GM12864 (cell line): ENCODE measurements around the gene HERPUD2.

Experiments used
- DNase-seq: peaks from one replicate; pipeline ENCODE4 v3.0.0-alpha.2; 2011; ENCODE audit warnings: low read depth
- H3K4me3 ChIP-seq: 2 replicates; pipeline ENCODE4 v1.5.1; 2011; ENCODE audit warnings: mild to moderate bottlenecking, low read depth, low read length, control low read depth
- TF ChIP-seq, protein P1 (sequence below): IDR thresholded peaks from 2 replicates; pipeline ENCODE4 v1.5.1; 2011; ENCODE audit warnings: low read depth, mild to moderate bottlenecking, moderate library complexity, low read length, control low read depth, inconsistent platforms; ENCODE audit errors: missing control alignments

The HERPUD2 gene

DNA sequence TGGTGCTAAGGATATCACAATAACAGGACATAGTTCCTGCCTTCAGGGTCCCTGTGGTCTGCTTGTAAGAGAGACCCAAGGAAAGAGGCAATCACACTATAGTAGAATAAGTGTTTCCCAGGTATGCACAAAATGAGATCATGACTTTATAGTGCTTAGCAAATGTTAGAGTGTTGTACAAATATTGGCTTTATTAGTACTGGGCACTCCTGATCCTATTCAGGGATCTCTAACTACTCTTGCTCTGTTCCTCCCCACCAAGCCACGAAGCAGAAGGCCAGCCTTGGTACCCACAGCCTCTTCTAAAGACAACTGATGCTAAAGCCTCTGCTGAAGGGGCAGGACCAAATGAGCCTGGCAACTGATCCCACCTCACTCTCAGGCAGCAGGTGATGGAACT is 75.1 kb downstream of the HERPUD2 start:
- no peak for DNase-seq
- TF ChIP-seq, protein P1, sequence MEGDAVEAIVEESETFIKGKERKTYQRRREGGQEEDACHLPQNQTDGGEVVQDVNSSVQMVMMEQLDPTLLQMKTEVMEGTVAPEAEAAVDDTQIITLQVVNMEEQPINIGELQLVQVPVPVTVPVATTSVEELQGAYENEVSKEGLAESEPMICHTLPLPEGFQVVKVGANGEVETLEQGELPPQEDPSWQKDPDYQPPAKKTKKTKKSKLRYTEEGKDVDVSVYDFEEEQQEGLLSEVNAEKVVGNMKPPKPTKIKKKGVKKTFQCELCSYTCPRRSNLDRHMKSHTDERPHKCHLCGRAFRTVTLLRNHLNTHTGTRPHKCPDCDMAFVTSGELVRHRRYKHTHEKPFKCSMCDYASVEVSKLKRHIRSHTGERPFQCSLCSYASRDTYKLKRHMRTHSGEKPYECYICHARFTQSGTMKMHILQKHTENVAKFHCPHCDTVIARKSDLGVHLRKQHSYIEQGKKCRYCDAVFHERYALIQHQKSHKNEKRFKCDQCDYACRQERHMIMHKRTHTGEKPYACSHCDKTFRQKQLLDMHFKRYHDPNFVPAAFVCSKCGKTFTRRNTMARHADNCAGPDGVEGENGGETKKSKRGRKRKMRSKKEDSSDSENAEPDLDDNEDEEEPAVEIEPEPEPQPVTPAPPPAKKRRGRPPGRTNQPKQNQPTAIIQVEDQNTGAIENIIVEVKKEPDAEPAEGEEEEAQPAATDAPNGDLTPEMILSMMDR = no peak
- H3K4me3 ChIP-seq = no peak overlapping the region

DNA sequence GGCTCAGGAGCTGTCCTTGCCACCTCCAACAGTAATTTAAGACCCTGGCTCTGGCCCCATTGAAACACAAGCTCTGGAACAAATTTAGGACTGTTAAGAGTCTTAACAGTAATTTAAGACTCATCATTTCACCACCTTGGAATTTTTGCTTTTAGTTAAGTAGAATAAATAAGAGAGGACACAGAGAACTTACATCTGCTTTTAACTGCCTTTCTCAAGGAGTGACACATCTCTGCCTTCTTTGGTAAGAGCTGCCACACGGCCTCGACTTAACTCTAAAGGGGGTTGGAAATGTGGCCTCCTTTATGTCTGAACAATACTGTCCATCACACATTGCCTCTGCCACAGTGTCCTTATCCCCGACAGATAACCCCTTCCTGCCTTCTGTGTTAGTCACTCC is 77.9 kb downstream of the HERPUD2 start:
- DNase-seq = no peak
- H3K4me3 ChIP-seq = no peak overlapping the region
- TF ChIP-seq, protein P1 = no peak

DNA sequence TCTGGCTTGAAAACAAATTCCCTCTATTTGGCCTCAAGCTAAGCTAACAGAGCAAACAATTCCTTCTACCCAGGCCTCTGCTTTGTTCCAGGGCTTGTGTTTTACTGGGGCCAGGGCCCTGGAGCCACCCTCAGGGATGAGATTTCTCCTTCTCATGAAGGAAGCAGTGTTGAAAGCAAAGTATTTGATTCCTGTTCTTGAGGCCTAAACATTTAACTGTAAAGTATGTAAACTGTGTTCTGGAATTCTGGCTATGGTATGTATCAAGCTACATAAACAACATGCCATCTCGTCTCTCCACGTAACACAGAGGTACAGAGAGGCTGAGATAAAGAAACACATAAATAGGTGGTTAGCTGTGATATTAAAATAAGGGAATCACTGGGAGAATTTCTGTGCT is 81.8 kb downstream of the HERPUD2 start:
- TF ChIP-seq, protein P1 = no peak
- DNase-seq = no peak
- H3K4me3 ChIP-seq = no peak overlapping the region

DNA sequence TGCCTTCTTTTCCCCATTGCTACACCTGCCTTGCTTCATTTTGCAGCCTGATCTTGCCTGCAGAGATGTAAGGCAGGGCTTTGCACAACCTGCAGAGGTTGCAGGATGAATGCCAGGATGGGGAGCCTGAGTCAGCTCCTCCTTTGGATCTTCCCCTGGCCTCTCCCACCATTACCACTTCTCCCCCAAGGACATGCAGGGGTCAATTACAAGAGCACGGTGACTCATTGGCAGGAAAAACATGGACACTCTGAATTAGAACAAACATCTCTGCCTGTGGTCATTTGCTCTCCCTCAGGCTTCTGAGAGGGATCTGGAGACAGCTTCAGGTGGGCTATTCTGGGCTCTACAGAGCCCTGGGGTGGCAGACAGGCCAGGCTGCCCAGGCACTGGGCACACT is 89.2 kb downstream of the HERPUD2 start:
- TF ChIP-seq, protein P1 = no peak
- no peak overlapping the region for H3K4me3 ChIP-seq
- DNase-seq = no peak

DNA sequence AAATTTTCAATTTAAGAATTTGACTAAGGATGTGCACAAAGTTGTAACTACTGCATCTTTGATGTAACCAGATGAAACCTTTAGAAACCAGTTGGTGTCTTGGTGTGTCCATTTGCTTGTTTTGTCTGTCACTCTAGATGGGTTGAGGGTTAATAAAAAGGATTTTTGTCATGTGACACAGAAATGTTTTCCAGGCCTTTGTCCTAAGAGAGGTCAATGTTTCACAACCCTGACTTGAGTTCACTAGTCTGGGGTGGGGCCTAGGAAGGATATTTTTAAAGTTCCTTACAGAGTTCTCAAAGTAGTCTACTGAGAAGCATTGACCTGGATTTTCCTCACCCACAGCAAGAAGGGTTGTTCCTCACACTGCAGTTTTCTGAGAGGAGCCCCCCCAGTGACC is 90.3 kb downstream of the HERPUD2 start:
- no peak for DNase-seq
- TF ChIP-seq, protein P1 = no peak
- no peak overlapping the region for H3K4me3 ChIP-seq

DNA sequence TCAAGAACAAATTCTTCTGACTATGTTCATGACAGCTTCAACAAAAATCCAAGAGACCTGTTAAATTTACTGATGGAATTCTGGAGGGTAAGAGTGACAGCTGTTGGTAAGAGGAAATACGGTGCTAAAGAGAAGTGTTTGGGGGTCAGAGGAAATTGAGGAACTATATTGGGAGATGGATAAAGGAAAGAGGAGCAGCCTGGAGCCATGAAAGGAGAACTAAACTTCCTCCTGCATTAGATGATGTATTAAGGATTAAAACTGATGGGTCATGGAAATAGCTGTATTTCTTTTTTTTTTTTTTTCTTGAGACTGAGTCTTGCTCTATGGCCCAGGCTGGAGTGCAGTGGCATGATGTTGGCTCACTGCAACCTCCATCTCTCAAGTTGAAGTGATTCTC is 95.3 kb downstream of the HERPUD2 start:
- DNase-seq = no peak
- no peak overlapping the region for H3K4me3 ChIP-seq
- TF ChIP-seq, protein P1 = no peak

DNA sequence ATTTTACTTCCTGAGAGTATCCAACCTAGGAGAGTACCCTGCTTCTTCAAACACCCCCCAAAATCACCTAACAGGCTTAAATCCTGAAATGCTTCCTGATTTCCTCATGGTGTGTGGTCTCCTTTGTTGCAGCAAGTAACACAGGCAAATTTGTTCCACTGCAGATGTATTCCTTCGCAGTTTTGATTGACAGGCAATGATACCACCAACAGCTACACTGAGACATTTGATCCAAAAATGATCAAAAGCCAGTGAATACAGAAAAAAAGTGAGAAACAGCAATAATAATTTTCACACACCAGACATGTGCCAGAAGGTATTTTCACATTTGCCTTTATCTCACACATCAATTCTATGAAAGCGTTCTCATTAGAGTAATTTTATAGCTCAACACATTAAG is 95.9 kb downstream of the HERPUD2 start:
- H3K4me3 ChIP-seq = no peak overlapping the region

More for the DNA sequence above, 95.9 kb downstream of the HERPUD2 start:
- DNase-seq = no peak
- TF ChIP-seq, protein P1 = no peak
